ENCODE measurements around the gene B2M.

Gene B2M

DNA sequence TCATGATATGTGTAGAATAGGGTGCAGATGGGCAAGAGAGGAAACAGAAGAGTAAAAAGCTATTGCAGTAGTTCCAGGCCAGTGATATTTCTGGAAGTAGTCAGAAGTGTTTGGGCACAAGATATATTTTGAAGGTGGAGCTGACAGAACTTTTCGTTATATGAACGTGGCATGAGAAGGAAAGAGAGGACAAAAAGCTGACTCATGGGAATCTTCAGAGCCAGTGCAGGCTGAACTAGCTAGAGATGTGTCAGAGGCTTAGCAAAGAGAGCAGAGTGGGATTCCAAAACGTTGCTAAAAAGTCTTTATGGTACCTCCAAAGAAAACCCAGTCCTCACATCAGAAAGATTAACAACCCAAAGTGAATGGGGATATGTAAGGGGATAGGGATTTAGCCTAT, 53.7 kb downstream of the B2M start:
- TF ChIP-seq REST (IDR thresholded peaks at IDR 0.05; ENCODE audit: low read depth), result no peak
- no peak for TF ChIP-seq CREB1 (IDR thresholded peaks at IDR 0.05; ENCODE audit: low read depth)
- no peak for TF ChIP-seq USF1 (IDR thresholded peaks at IDR 0.05)
- no peak for TF ChIP-seq TCF12 (IDR thresholded peaks at IDR 0.05; ENCODE audit: low read depth)
- TF ChIP-seq FOXM1 (IDR thresholded peaks at IDR 0.05; ENCODE audit: borderline replicate concordance, low read depth), result no peak
- TF ChIP-seq YY1 (IDR thresholded peaks at IDR 0.05; ENCODE audit: low read depth), result no peak
- no peak for TF ChIP-seq CEBPB (IDR thresholded peaks at IDR 0.05)
- TF ChIP-seq TAF1 (IDR thresholded peaks at IDR 0.05; ENCODE audit: low read depth), result no peak
- no peak for TF ChIP-seq TEAD4 (IDR thresholded peaks at IDR 0.05)
- TF ChIP-seq, protein P1, sequence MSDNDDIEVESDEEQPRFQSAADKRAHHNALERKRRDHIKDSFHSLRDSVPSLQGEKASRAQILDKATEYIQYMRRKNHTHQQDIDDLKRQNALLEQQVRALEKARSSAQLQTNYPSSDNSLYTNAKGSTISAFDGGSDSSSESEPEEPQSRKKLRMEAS (IDR thresholded peaks at IDR 0.05), result no peak
- TF ChIP-seq RAD21 (IDR thresholded peaks at IDR 0.05; ENCODE audit: low read depth), result no peak
- no peak for TF ChIP-seq EP300 (IDR thresholded peaks at IDR 0.05; ENCODE audit: borderline replicate concordance)
- TF ChIP-seq EGR1 (IDR thresholded peaks at IDR 0.05), result no peak
- no peak for TF ChIP-seq ZBTB7A (IDR thresholded peaks at IDR 0.05; ENCODE audit: low read depth)
- TF ChIP-seq NFIC (IDR thresholded peaks at IDR 0.05), result no peak

All from Ishikawa (cell line).